Measurements from ENCODE around the gene ZNF18. TPM values are rescaled to one million over a fixed set of nuclear protein-coding genes. Genes with fewer than 3 reads are reported as not detected.
A peak's percentile ranks its signal among the peaks of the same experiment; 100 is the strongest.

ZNF18 gene
- total RNA-seq (2014; rRNA removed; shearing (Covaris generic)): 12.5 and 13.9 TPM in 2 replicates
- polyA plus RNA-seq (2015; cell fraction: cytosol; rRNA removed): 6.2 and 7.0 TPM in 2 replicates
- polyA plus RNA-seq (2015; cell fraction: nucleus; rRNA removed): 34.3 and 36.9 TPM in 2 replicates

DNA sequence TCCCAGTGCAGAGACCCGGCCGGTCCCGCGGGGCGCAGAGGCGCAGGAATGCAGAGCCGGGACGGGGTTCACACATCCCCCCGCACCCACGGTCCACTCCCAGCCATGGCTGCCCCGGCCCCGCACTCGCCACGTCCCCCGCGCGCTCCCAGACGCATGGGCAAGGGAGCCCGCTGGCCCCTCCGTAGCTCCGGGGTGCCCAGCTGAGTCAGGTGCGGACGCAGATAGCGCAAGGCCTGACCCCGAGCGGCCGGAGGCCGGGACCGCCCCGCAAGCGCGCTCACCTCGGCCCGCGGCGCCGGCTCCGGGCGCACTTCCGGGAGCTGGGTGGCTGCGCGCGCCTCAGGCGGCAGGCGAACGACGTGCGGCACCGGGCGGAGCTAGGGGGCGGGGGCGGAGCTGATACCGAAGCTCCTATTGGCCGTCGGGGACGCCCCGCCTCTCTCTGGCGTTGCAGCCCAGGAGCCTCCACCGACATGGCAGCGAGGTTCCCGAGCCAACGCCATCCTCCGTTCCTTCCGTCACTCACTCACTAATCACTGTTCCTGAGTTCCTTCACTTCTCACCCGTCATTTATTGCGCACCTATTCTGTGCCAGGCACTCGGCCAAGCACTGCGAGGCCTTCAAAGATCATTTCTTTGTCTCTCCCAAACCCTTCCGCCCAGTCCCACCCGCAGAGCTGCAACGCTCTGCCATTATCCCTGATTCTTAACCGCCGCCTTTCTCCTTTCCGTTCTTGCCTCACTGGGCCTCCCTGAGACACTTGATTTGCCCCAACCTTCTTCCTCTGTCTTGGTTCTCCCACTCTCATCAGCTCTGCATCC lies at the start of gene ZNF18:
TSS of gene ZNF18 (minus strand) at position 329 of the 825 bp plus-strand sequence. CDS start 4,646 bp downstream, outside the sequence.
- DNase-seq (ENCODE audit: low read depth, low spot score): peak; percentile 92
- in situ Hi-C loops (cut with HindIII; ENCODE audit: low pct_unique_long_range_greater_than_20kb, low sequenced_read_pairs): no loop called here

- DNase-seq (ENCODE audit: low read depth, low spot score): no peak
- in situ Hi-C loops (cut with HindIII; ENCODE audit: low pct_unique_long_range_greater_than_20kb, low sequenced_read_pairs): no loop called here
Observed at GRCh38 chr17:12046786-12047185, 49.5 kb upstream of the ZNF18 start.

- in situ Hi-C loops (cut with HindIII; ENCODE audit: low pct_unique_long_range_greater_than_20kb, low sequenced_read_pairs): no loop called here
- DNase-seq (ENCODE audit: low read depth, low spot score): no peak
Observed at GRCh38 chr17:12043702-12044101, 46.4 kb upstream of the ZNF18 start.

GRCh38 chr17:12041312-12041711 lies 44.0 kb upstream of the ZNF18 start:
- no peak for DNase-seq (ENCODE audit: low read depth, low spot score)
- in situ Hi-C loops (cut with HindIII; ENCODE audit: low pct_unique_long_range_greater_than_20kb, low sequenced_read_pairs): no loop called here

- in situ Hi-C loops (cut with HindIII; ENCODE audit: low pct_unique_long_range_greater_than_20kb, low sequenced_read_pairs): no loop called here
- no peak for DNase-seq (ENCODE audit: low read depth, low spot score)
Observed at GRCh38 chr17:12040478-12040877, 43.2 kb upstream of the ZNF18 start.

- no peak for DNase-seq (ENCODE audit: low read depth, low spot score)
- in situ Hi-C loops (cut with HindIII; ENCODE audit: low pct_unique_long_range_greater_than_20kb, low sequenced_read_pairs): no loop called here
Observed at GRCh38 chr17:12037970-12038369, 40.7 kb upstream of the ZNF18 start.

GRCh38 chr17:12035673-12036072 lies 38.4 kb upstream of the ZNF18 start:
- in situ Hi-C loops (cut with HindIII; ENCODE audit: low pct_unique_long_range_greater_than_20kb, low sequenced_read_pairs): no loop called here
- DNase-seq (ENCODE audit: low read depth, low spot score): no peak

DNA sequence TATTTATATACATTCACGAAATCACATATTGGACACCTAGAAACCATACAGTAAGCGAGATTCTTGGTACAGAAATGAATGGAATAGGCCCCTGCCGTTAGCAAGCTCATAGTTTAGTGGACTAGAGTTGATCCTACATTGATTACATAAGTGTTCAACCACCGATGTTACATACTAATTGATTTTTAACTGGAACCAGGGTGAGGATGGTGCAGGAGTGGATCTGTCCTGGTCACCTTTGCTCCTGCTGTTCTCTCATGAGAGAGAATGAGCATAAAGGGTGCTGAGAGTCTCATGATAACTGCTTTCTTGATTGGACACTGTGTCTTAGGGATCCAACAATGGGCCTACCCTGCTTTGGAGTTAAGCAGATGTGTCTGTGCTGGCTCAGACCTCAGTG lies 37.3 kb upstream of the ZNF18 start:
- in situ Hi-C loops (cut with HindIII; ENCODE audit: low pct_unique_long_range_greater_than_20kb, low sequenced_read_pairs): no loop called here
- DNase-seq (ENCODE audit: low read depth, low spot score): no peak

DNA sequence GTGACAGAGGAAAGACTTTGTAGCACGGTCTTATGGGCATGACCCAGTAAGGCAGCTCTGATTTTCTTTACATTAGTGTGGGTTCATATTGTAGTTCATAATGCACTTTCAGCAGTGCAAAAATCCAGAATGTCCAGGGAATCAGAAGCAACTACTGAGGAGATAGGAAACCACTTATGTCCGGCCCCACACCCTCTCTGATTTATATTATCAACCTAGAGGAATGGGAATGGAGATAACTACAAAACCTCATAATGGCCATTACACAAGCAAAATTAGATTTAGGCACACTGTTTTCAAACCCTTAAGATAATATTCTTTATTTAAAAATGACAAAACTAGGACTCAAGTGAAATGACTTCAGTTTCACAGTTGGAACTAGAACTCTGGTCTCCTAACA lies 31.3 kb upstream of the ZNF18 start:
- DNase-seq (ENCODE audit: low read depth, low spot score): no peak
- in situ Hi-C loops (cut with HindIII; ENCODE audit: low pct_unique_long_range_greater_than_20kb, low sequenced_read_pairs): no loop called here

GRCh38 chr17:12027658-12028057 lies 30.4 kb upstream of the ZNF18 start:
- no peak for DNase-seq (ENCODE audit: low read depth, low spot score)
- in situ Hi-C loops (cut with HindIII; ENCODE audit: low pct_unique_long_range_greater_than_20kb, low sequenced_read_pairs): no loop called here

- in situ Hi-C loops (cut with HindIII; ENCODE audit: low pct_unique_long_range_greater_than_20kb, low sequenced_read_pairs): no loop called here
- DNase-seq (ENCODE audit: low read depth, low spot score): no peak
Observed at GRCh38 chr17:12024327-12024726, 27.1 kb upstream of the ZNF18 start.

GRCh38 chr17:12022310-12022709 lies 25.0 kb upstream of the ZNF18 start:
- in situ Hi-C loops (cut with HindIII; ENCODE audit: low pct_unique_long_range_greater_than_20kb, low sequenced_read_pairs): no loop called here
- DNase-seq (ENCODE audit: low read depth, low spot score): no peak

- in situ Hi-C loops (cut with HindIII; ENCODE audit: low pct_unique_long_range_greater_than_20kb, low sequenced_read_pairs): no loop called here
- no peak for DNase-seq (ENCODE audit: low read depth, low spot score)
Observed at GRCh38 chr17:12021623-12022140, 24.4 kb upstream of the ZNF18 start.

GRCh38 chr17:12020642-12021622 lies 23.7 kb upstream of the ZNF18 start, which contains the start of gene MAP2K4:
Gene MAP2K4 (plus strand): TSS chr17:12020877. CDS start chr17:12020887, 10 bp downstream.
- peak; percentile 82 for DNase-seq (ENCODE audit: low read depth, low spot score)
- in situ Hi-C loops (cut with HindIII; ENCODE audit: low pct_unique_long_range_greater_than_20kb, low sequenced_read_pairs): no loop called here

GRCh38 chr17:12007466-12007865 lies 10.2 kb upstream of the ZNF18 start:
- no peak for DNase-seq (ENCODE audit: low read depth, low spot score)
- in situ Hi-C loops (cut with HindIII; ENCODE audit: low pct_unique_long_range_greater_than_20kb, low sequenced_read_pairs): no loop called here

- DNase-seq (ENCODE audit: low read depth, low spot score): no peak
- in situ Hi-C loops (cut with HindIII; ENCODE audit: low pct_unique_long_range_greater_than_20kb, low sequenced_read_pairs): no loop called here
Observed at GRCh38 chr17:11999696-12000095, 2.4 kb upstream of the ZNF18 start.

GRCh38 chr17:11997972-11998233 lies 628 bp upstream of the ZNF18 start:
- in situ Hi-C loops (cut with HindIII; ENCODE audit: low pct_unique_long_range_greater_than_20kb, low sequenced_read_pairs): no loop called here
- DNase-seq (ENCODE audit: low read depth, low spot score): no peak

DNA sequence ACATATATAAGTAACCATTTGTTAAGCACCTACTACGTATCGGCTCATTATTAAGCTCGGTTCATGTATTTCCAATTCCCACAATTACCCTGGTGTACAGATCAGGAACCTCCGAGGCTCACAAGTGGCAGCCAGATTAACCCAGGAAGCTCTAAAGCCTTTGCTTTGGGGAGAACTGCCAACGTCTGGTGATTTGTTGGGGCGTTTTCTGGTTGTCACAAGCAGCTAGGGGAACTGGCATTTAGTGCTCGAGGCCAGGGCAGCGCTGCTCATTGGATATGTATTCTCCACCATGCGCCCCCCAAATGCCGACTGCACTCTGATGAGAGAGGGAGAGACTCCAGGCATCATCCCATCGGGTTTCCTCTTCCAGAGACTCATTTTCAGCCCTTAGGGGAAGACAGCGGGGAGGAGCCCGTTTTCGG lies 541 bp downstream of the ZNF18 start:
- in situ Hi-C loops (cut with HindIII; ENCODE audit: low pct_unique_long_range_greater_than_20kb, low sequenced_read_pairs): no loop called here
- DNase-seq (ENCODE audit: low read depth, low spot score): peak; percentile 49
